Measurements from ENCODE around the gene SCGB3A1.

The SCGB3A1 gene

GRCh38 chr5:180628827-180629750 lies 37.8 kb upstream of the SCGB3A1 start:
- ATAC-seq (ENCODE audit: low read depth), result no peak
- Mint-ChIP-seq H3K36me3 (no peaks in the 10 kb centered on the region), H3K27ac (no peak overlapping the region), H3K27me3 (peaks cover 12% of the 10 kb centered on the region), H3K9me3 (no peaks in the 10 kb centered on the region), H3K4me3 (no peak overlapping the region), H3K4me1 (no peaks in the 10 kb centered on the region)
- DNase-seq (ENCODE audit: low spot score in 2 of 2), result no peak

GRCh38 chr5:180628211-180628610 lies 36.9 kb upstream of the SCGB3A1 start:
- no peaks in the 10 kb centered on the region for H3K36me3 Mint-ChIP-seq
- peaks cover 10% of the 10 kb centered on the region for H3K27me3 Mint-ChIP-seq
- H3K27ac Mint-ChIP-seq, result no peak overlapping the region
- no peak overlapping the region for H3K4me3 Mint-ChIP-seq
- no peak for ATAC-seq (ENCODE audit: low read depth)
- no peak for DNase-seq (ENCODE audit: low spot score in 2 of 2)
- H3K4me1 Mint-ChIP-seq, result peaks cover 2% of the 10 kb centered on the region
- H3K9me3 Mint-ChIP-seq, result no peaks in the 10 kb centered on the region

GRCh38 chr5:180627386-180628120 lies 36.3 kb upstream of the SCGB3A1 start:
- no peak overlapping the region for H3K4me3 Mint-ChIP-seq
- no peaks in the 10 kb centered on the region for H3K9me3 Mint-ChIP-seq
- H3K27me3 Mint-ChIP-seq, result peaks cover 8% of the 10 kb centered on the region
- DNase-seq (ENCODE audit: low spot score in 2 of 2), result no peak
- H3K36me3 Mint-ChIP-seq, result no peaks in the 10 kb centered on the region
- H3K27ac Mint-ChIP-seq, result no peak overlapping the region
- ATAC-seq (ENCODE audit: low read depth), result no peak
- peaks cover 2% of the 10 kb centered on the region for H3K4me1 Mint-ChIP-seq

GRCh38 chr5:180626661-180627385 lies 35.5 kb upstream of the SCGB3A1 start:
- ATAC-seq (ENCODE audit: low read depth) (no peak), DNase-seq (ENCODE audit: low spot score in 2 of 2) (no peak)
- Mint-ChIP-seq H3K36me3 (no peaks in the 10 kb centered on the region), H3K4me3 (no peak overlapping the region), H3K27me3 (peaks cover 4% of the 10 kb centered on the region), H3K4me1 (peaks cover 2% of the 10 kb centered on the region), H3K9me3 (no peaks in the 10 kb centered on the region), H3K27ac (no peak overlapping the region)

GRCh38 chr5:180625791-180626660 lies 34.7 kb upstream of the SCGB3A1 start:
- Mint-ChIP-seq H3K4me3 (no peak overlapping the region), H3K27me3 (peaks cover 4% of the 10 kb centered on the region), H3K27ac (no peak overlapping the region), H3K9me3 (no peaks in the 10 kb centered on the region), H3K36me3 (no peaks in the 10 kb centered on the region), H3K4me1 (peaks cover 2% of the 10 kb centered on the region)
- ATAC-seq (ENCODE audit: low read depth) (no peak), DNase-seq (ENCODE audit: low spot score in 2 of 2) (no peak)

GRCh38 chr5:180625125-180625790 lies 34.0 kb upstream of the SCGB3A1 start:
- Mint-ChIP-seq H3K4me3 (no peak overlapping the region), H3K36me3 (no peaks in the 10 kb centered on the region), H3K27ac (no peak overlapping the region), H3K9me3 (no peaks in the 10 kb centered on the region), H3K4me1 (peaks cover 2% of the 10 kb centered on the region), H3K27me3 (peaks cover 4% of the 10 kb centered on the region)
- no peak for DNase-seq (ENCODE audit: low spot score in 2 of 2)
- no peak for ATAC-seq (ENCODE audit: low read depth)

GRCh38 chr5:180624587-180624986 lies 33.3 kb upstream of the SCGB3A1 start:
- Mint-ChIP-seq H3K27ac (no peak overlapping the region), H3K27me3 (peaks cover 5% of the 10 kb centered on the region), H3K9me3 (no peaks in the 10 kb centered on the region), H3K4me1 (peaks cover 2% of the 10 kb centered on the region), H3K36me3 (no peaks in the 10 kb centered on the region), H3K4me3 (no peak overlapping the region)
- DNase-seq (ENCODE audit: low spot score in 2 of 2) (no peak), ATAC-seq (ENCODE audit: low read depth) (no peak)

GRCh38 chr5:180623844-180624243 lies 32.5 kb upstream of the SCGB3A1 start:
- ATAC-seq (ENCODE audit: low read depth) (no peak), DNase-seq (ENCODE audit: low spot score in 2 of 2) (no peak)
- Mint-ChIP-seq H3K4me1 (peaks cover 2% of the 10 kb centered on the region), H3K36me3 (no peaks in the 10 kb centered on the region), H3K9me3 (no peaks in the 10 kb centered on the region), H3K27ac (no peak overlapping the region), H3K4me3 (no peak overlapping the region), H3K27me3 (peaks cover 6% of the 10 kb centered on the region)

- no peaks in the 10 kb centered on the region for H3K36me3 Mint-ChIP-seq
- H3K9me3 Mint-ChIP-seq, result no peaks in the 10 kb centered on the region
- H3K27ac Mint-ChIP-seq, result no peak overlapping the region
- H3K4me3 Mint-ChIP-seq, result no peak overlapping the region
- DNase-seq (ENCODE audit: low spot score in 2 of 2) (no peak), ATAC-seq (ENCODE audit: low read depth) (no peak)
- H3K4me1 Mint-ChIP-seq, result peaks cover 2% of the 10 kb centered on the region
- H3K27me3 Mint-ChIP-seq, result peaks cover 6% of the 10 kb centered on the region
Observed at GRCh38 chr5:180623411-180623834, 32.1 kb upstream of the SCGB3A1 start.

GRCh38 chr5:180622910-180623309 lies 31.6 kb upstream of the SCGB3A1 start:
- ATAC-seq (ENCODE audit: low read depth) (no peak), DNase-seq (ENCODE audit: low spot score in 2 of 2) (no peak)
- H3K27me3 Mint-ChIP-seq, result peaks cover 6% of the 10 kb centered on the region
- peaks cover 2% of the 10 kb centered on the region for H3K4me1 Mint-ChIP-seq
- H3K9me3 Mint-ChIP-seq, result no peaks in the 10 kb centered on the region
- H3K36me3 Mint-ChIP-seq, result no peaks in the 10 kb centered on the region
- H3K4me3 Mint-ChIP-seq, result no peak overlapping the region
- no peak overlapping the region for H3K27ac Mint-ChIP-seq

- Mint-ChIP-seq H3K27me3 (peaks cover 4% of the 10 kb centered on the region), H3K4me1 (peaks cover 2% of the 10 kb centered on the region), H3K9me3 (no peaks in the 10 kb centered on the region), H3K36me3 (no peaks in the 10 kb centered on the region), H3K4me3 (no peak overlapping the region), H3K27ac (no peak overlapping the region)
- ATAC-seq (ENCODE audit: low read depth) (no peak), DNase-seq (ENCODE audit: low spot score in 2 of 2) (no peak)
Observed at GRCh38 chr5:180621311-180621710, 30.0 kb upstream of the SCGB3A1 start.

GRCh38 chr5:180620014-180620413 lies 28.7 kb upstream of the SCGB3A1 start:
- Mint-ChIP-seq H3K27me3 (peaks cover 4% of the 10 kb centered on the region), H3K27ac (no peak overlapping the region), H3K36me3 (no peaks in the 10 kb centered on the region), H3K9me3 (no peaks in the 10 kb centered on the region), H3K4me1 (peaks cover 2% of the 10 kb centered on the region), H3K4me3 (no peak overlapping the region)
- ATAC-seq (ENCODE audit: low read depth) (no peak), DNase-seq (ENCODE audit: low spot score in 2 of 2) (no peak)

GRCh38 chr5:180619563-180619915 lies 28.2 kb upstream of the SCGB3A1 start:
- H3K4me3 Mint-ChIP-seq, result peak overlapping the region; percentile 27
- ATAC-seq (ENCODE audit: low read depth), result no peak
- DNase-seq (ENCODE audit: low spot score in 2 of 2), result no peak
- H3K27me3 Mint-ChIP-seq, result peaks cover 6% of the 10 kb centered on the region
- H3K36me3 Mint-ChIP-seq, result no peaks in the 10 kb centered on the region
- no peaks in the 10 kb centered on the region for H3K9me3 Mint-ChIP-seq
- H3K4me1 Mint-ChIP-seq, result peaks cover 2% of the 10 kb centered on the region
- no peak overlapping the region for H3K27ac Mint-ChIP-seq
